OCI-LY1 (cell line): ENCODE results near the gene LCNL1.

Experiments used
- H2AFZ ChIP-seq: fragments of 200-600 bp; sonication (generic), shearing (Covaris generic); 2 replicates; pipeline ENCODE4 v1.6.0; 2014; ENCODE audit warnings: antibody characterized with exemption, mild to moderate bottlenecking, low read length
- H3F3A ChIP-seq: fragments of 200-600 bp; sonication (generic), shearing (Covaris generic); 2 replicates; pipeline ENCODE4 v1.6.0; 2014; ENCODE audit warnings: mild to moderate bottlenecking, antibody characterized with exemption, low read length, moderate library complexity; ENCODE audit not compliant: insufficient read depth
- H3K27ac ChIP-seq: fragments of 200-600 bp; sonication (generic); 2 replicates; pipeline ENCODE4 v1.5.1; 2014; ENCODE audit warnings: low read length, mixed run types, mild to moderate bottlenecking, low read depth; ENCODE audit not compliant: poor library complexity, severe bottlenecking
- H3K27me3 ChIP-seq: fragments of 200-600 bp; sonication (generic); 2 replicates; pipeline ENCODE4 v1.6.0; 2014; ENCODE audit warnings: antibody characterized with exemption, mild to moderate bottlenecking, low read length, moderate library complexity; ENCODE audit not compliant: insufficient read depth
- H3K36me3 ChIP-seq: fragments of 200-600 bp; sonication (generic); 2 replicates; pipeline ENCODE4 v1.6.1; 2014; ENCODE audit warnings: mild to moderate bottlenecking, antibody characterized with exemption, low read length, moderate library complexity, mixed read lengths; ENCODE audit not compliant: insufficient read depth
- H3K4me1 ChIP-seq: fragments of 200-600 bp; sonication (generic); 2 replicates; pipeline ENCODE4 v1.5.1; 2014; ENCODE audit warnings: mild to moderate bottlenecking, low read length, moderate library complexity; ENCODE audit not compliant: insufficient read depth, severe bottlenecking
- H3K4me2 ChIP-seq: fragments of 200-600 bp; sonication (generic), shearing (Covaris generic); 2 replicates; pipeline ENCODE4 v1.6.1; 2014; ENCODE audit warnings: low read length
- H3K4me3 ChIP-seq: fragments of 200-600 bp; sonication (generic); 2 replicates; pipeline ENCODE4 v1.5.1; 2014; ENCODE audit warnings: low read length, low read depth, mild to moderate bottlenecking, mixed read lengths; ENCODE audit not compliant: poor library complexity, severe bottlenecking
- H3K79me2 ChIP-seq: fragments of 200-600 bp; shearing (Covaris generic); 2 replicates; pipeline ENCODE4 v1.6.1; 2016; ENCODE audit warnings: mixed run types, low read length, mixed read lengths; ENCODE audit not compliant: insufficient read depth
- H3K9ac ChIP-seq: fragments of 200-600 bp; sonication (generic), shearing (Covaris generic); 2 replicates; pipeline ENCODE4 v1.6.1; 2014; ENCODE audit warnings: mild to moderate bottlenecking, low read length, mixed read lengths
- H3K9me2 ChIP-seq: fragments of 200-600 bp; sonication (generic), shearing (Covaris generic); 2 replicates; pipeline ENCODE4 v1.6.1; 2014; ENCODE audit warnings: low read depth, mild to moderate bottlenecking, low read length, mixed read lengths
- H3K9me3 ChIP-seq: fragments of 200-600 bp; shearing (Covaris generic); 2 replicates; pipeline ENCODE4 v1.6.1; 2014; ENCODE audit warnings: low read length, mixed read lengths
- H4K20me1 ChIP-seq: fragments of 200-600 bp; sonication (generic), shearing (Covaris generic); 2 replicates; pipeline ENCODE4 v1.6.0; 2016; ENCODE audit warnings: mild to moderate bottlenecking, low read length; ENCODE audit not compliant: insufficient read depth
- EZH2 ChIP-seq: fragments of 200-600 bp; sonication (generic), shearing (Covaris generic); IDR thresholded peaks from 2 replicates; pipeline ENCODE4 v1.8.0; 2017; ENCODE audit warnings: borderline replicate concordance, mixed run types, mild to moderate bottlenecking, antibody characterized with exemption, low read length, moderate library complexity, mixed read lengths
- TF ChIP-seq, protein P1 (sequence below): fragments of 200-600 bp; sonication (generic), shearing (Covaris generic); IDR thresholded peaks from 2 replicates; pipeline ENCODE4 v1.5.1; 2017; ENCODE audit warnings: mild to moderate bottlenecking, antibody characterized with exemption, low read length, moderate library complexity, mixed read lengths

The LCNL1 gene

GRCh38 chr9:136997830-136998234 is 15.0 kb downstream of the LCNL1 start:
- H3K79me2 ChIP-seq = no peaks in the 10 kb centered on the region
- no peak overlapping the region for H3K4me3 ChIP-seq
- H3K4me1 ChIP-seq = peaks cover 24% of the 10 kb centered on the region
- no peaks in the 10 kb centered on the region; the same call in 1 of the 2 replicates for H3K36me3 ChIP-seq
- H3K27ac ChIP-seq = no peak overlapping the region
- no peaks in the 10 kb centered on the region for H3F3A ChIP-seq
- H3K4me2 ChIP-seq = no peak overlapping the region
- H3K9ac ChIP-seq = no peak overlapping the region
- TF ChIP-seq EZH2 = no peak
- TF ChIP-seq, protein P1, sequence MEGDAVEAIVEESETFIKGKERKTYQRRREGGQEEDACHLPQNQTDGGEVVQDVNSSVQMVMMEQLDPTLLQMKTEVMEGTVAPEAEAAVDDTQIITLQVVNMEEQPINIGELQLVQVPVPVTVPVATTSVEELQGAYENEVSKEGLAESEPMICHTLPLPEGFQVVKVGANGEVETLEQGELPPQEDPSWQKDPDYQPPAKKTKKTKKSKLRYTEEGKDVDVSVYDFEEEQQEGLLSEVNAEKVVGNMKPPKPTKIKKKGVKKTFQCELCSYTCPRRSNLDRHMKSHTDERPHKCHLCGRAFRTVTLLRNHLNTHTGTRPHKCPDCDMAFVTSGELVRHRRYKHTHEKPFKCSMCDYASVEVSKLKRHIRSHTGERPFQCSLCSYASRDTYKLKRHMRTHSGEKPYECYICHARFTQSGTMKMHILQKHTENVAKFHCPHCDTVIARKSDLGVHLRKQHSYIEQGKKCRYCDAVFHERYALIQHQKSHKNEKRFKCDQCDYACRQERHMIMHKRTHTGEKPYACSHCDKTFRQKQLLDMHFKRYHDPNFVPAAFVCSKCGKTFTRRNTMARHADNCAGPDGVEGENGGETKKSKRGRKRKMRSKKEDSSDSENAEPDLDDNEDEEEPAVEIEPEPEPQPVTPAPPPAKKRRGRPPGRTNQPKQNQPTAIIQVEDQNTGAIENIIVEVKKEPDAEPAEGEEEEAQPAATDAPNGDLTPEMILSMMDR = no peak
- no peaks in the 10 kb centered on the region for H4K20me1 ChIP-seq
- no peak overlapping the region for H2AFZ ChIP-seq
- no peaks in the 10 kb centered on the region for H3K9me2 ChIP-seq
- H3K27me3 ChIP-seq = no peaks in the 10 kb centered on the region
- no peaks in the 10 kb centered on the region for H3K9me3 ChIP-seq

GRCh38 chr9:137000177-137000930 is 17.6 kb downstream of the LCNL1 start:
- no peak overlapping the region for H2AFZ ChIP-seq
- no peaks in the 10 kb centered on the region for H3F3A ChIP-seq
- no peak for TF ChIP-seq EZH2
- TF ChIP-seq, protein P1 = no peak
- H3K4me3 ChIP-seq = no peak overlapping the region
- peaks cover 15% of the 10 kb centered on the region for H3K4me1 ChIP-seq
- H3K36me3 ChIP-seq = no peaks in the 10 kb centered on the region
- H3K9ac ChIP-seq = no peak overlapping the region
- no peaks in the 10 kb centered on the region for H3K9me3 ChIP-seq
- H3K27ac ChIP-seq = no peak overlapping the region
- H3K27me3 ChIP-seq = no peaks in the 10 kb centered on the region
- H3K4me2 ChIP-seq = no peak overlapping the region
- H4K20me1 ChIP-seq = no peaks in the 10 kb centered on the region
- H3K79me2 ChIP-seq = no peaks in the 10 kb centered on the region
- H3K9me2 ChIP-seq = no peaks in the 10 kb centered on the region

- Histone ChIP-seq H3K4me1 (peaks cover 7% of the 10 kb centered on the region), H3K9me2 (no peaks in the 10 kb centered on the region), H4K20me1 (no peaks in the 10 kb centered on the region), H3K9me3 (no peaks in the 10 kb centered on the region), H3K4me2 (no peak overlapping the region), H3K27me3 (no peaks in the 10 kb centered on the region), H3K36me3 (no peaks in the 10 kb centered on the region), H3K27ac (no peak overlapping the region), H3K79me2 (no peaks in the 10 kb centered on the region), H2AFZ (no peak overlapping the region), H3F3A (no peaks in the 10 kb centered on the region), H3K9ac (no peak overlapping the region), H3K4me3 (no peak overlapping the region)
- TF ChIP-seq, protein P1 = no peak
- no peak for TF ChIP-seq EZH2
Measured at GRCh38 chr9:137001857-137002645, 19.3 kb downstream of the LCNL1 start.
